H1 (cell line): ENCODE data around the gene PCDHGA1. TPM values are rescaled to one million over a fixed set of nuclear protein-coding genes. Genes with fewer than 3 reads are reported as not detected.

Experiments
- CTCF ChIA-PET: fragments of 300-600 bp; sonication (Branson Sonifier 250); formaldehyde crosslinking; loops from one replicate; lab custom pipeline; 2021; ENCODE audit not compliant: partially characterized antibody; lab: Charles Lee
- POLR2A ChIA-PET: fragments of 300-600 bp; sonication (Branson Sonifier 250); formaldehyde crosslinking; loops from one replicate; lab custom pipeline; 2021; ENCODE audit warnings: inconsistent platforms; ENCODE audit not compliant: partially characterized antibody; lab: Charles Lee
- DNase-seq, 2 experiments: peaks; one replicate each; pipeline versions ENCODE4 v3.0.0 to v3.0.0-alpha.2; 2010 to 2022; ENCODE audit warnings: low spot score in 2 of 2, low read depth in 1 of 2, mixed read lengths in 1 of 2
- FAIRE-seq: peaks from 2 replicates; lab custom pipeline; 2011; peaks lifted over from hg19 to GRCh38; lab: Jason Lieb, UNC
- H2AFZ ChIP-seq: 2 replicates; pipeline ENCODE4 v1.8.1; 2012; ENCODE audit warnings: low read length, inconsistent platforms
- H2AK5ac ChIP-seq: 2 replicates; pipeline ENCODE4 v1.6.1; 2013; ENCODE audit warnings: low read depth, low read length
- H2BK120ac ChIP-seq: replicated peaks from 2 replicates; pipeline ENCODE3; 2013; ENCODE audit warnings: low read depth, low read length, inconsistent platforms
- H2BK12ac ChIP-seq: 2 replicates; pipeline ENCODE4 v1.6.1; 2013; ENCODE audit warnings: low read depth, low read length
- H2BK15ac ChIP-seq: 2 replicates; pipeline ENCODE4 v1.6.1; 2013; ENCODE audit warnings: low read length
- H2BK20ac ChIP-seq: 2 replicates; pipeline ENCODE4 v1.6.1; 2013; ENCODE audit warnings: low read length
- H2BK5ac ChIP-seq: 2 replicates; pipeline ENCODE4 v1.6.1; 2013; ENCODE audit warnings: low read depth, low read length
- H3K14ac ChIP-seq: 2 replicates; pipeline ENCODE4 v1.6.1; 2013; ENCODE audit warnings: inconsistent platforms; ENCODE audit not compliant: insufficient read length
- H3K18ac ChIP-seq: 2 replicates; pipeline ENCODE4 v1.6.1; 2013; ENCODE audit warnings: low read length; ENCODE audit errors: extremely low read depth
- H3K23ac ChIP-seq: 2 replicates; pipeline ENCODE4 v1.6.1; 2013; ENCODE audit warnings: inconsistent platforms; ENCODE audit not compliant: insufficient read length
- H3K23me2 ChIP-seq: 2 replicates; pipeline ENCODE4 v1.6.1; 2013; ENCODE audit warnings: low read depth, low read length
- H3K27ac ChIP-seq: 2 replicates; pipeline ENCODE4 v1.6.1; 2011; ENCODE audit warnings: low read depth, low read length, inconsistent platforms
- H3K27me3 ChIP-seq, 4 experiments: replicated peaks in 1 of 4; 1 replicate in 1 of 4; 2 replicates in 3 of 4; pipeline versions ENCODE4 v1.6.1 to v1.8.1; 2011 to 2013; ENCODE audit warnings: low read length in 3 of 4, mild to moderate bottlenecking in 3 of 4, inconsistent platforms in 2 of 4, mixed read lengths in 2 of 4, moderate library complexity in 1 of 4; ENCODE audit not compliant: control insufficient read depth in 3 of 4, insufficient read depth in 3 of 4; ENCODE audit errors: extremely low read depth in 1 of 4
- H3K36me3 ChIP-seq, 4 experiments: 2 replicates each; pipeline versions ENCODE4 v1.6.1 to v1.8.1; 2011 to 2013; ENCODE audit warnings: mild to moderate bottlenecking in 4 of 4, low read length in 3 of 4, moderate library complexity in 2 of 4, control low read depth in 1 of 4, inconsistent platforms in 1 of 4; ENCODE audit not compliant: insufficient read depth in 4 of 4, control insufficient read depth in 2 of 4
- H3K4ac ChIP-seq: replicated peaks from 2 replicates; pipeline ENCODE3; 2013; ENCODE audit warnings: low read length, low read depth, mixed read lengths, inconsistent platforms; ENCODE audit not compliant: insufficient read length
- H3K4me1 ChIP-seq, 4 experiments: replicated peaks in 1 of 4; 1 replicate in 1 of 4; 2 replicates in 3 of 4; pipeline versions ENCODE4 v1.6.1 to v1.8.1; 2011 to 2013; ENCODE audit warnings: low read length in 3 of 4, inconsistent platforms in 2 of 4, mixed read lengths in 1 of 4; ENCODE audit not compliant: insufficient read depth in 4 of 4, control insufficient read depth in 3 of 4
- H3K4me2 ChIP-seq, 2 experiments: 2 replicates each; pipeline versions ENCODE4 v1.6.1 to v1.8.1; 2011 to 2013; ENCODE audit warnings: low read depth in 2 of 2, low read length in 2 of 2, control low read depth in 1 of 2, inconsistent platforms in 1 of 2, mild to moderate bottlenecking in 1 of 2; ENCODE audit not compliant: insufficient read depth in 1 of 2
- H3K4me3 ChIP-seq, 4 experiments: fragments of 200-600, 300-600 bp in 1 of 4; sonication (generic), shearing (Covaris generic), sonication (Bioruptor Twin) in 1 of 4; 2 replicates each; pipeline versions ENCODE4 v1.5.1 to v1.8.1; 2011 to 2016; ENCODE audit warnings: low read length in 4 of 4, low read depth in 3 of 4, control low read depth in 2 of 4, inconsistent platforms in 2 of 4, mild to moderate bottlenecking in 2 of 4, mixed read lengths in 1 of 4, moderate library complexity in 1 of 4; ENCODE audit not compliant: insufficient read depth in 2 of 4; ENCODE audit errors: extremely low read depth in 1 of 4
- H3K56ac ChIP-seq: replicated peaks from 2 replicates; pipeline ENCODE3; 2013; ENCODE audit warnings: low read depth, mild to moderate bottlenecking, mixed read lengths, low read length, inconsistent platforms; ENCODE audit not compliant: insufficient read length
- H3K79me1 ChIP-seq: 2 replicates; pipeline ENCODE4 v1.6.1; 2013; ENCODE audit warnings: low read depth, low read length, control low read depth
- H3K79me2 ChIP-seq, 2 experiments: 2 replicates each; pipeline versions ENCODE4 v1.6.1 to v1.8.1; 2012 to 2013; ENCODE audit warnings: low read length in 2 of 2, mild to moderate bottlenecking in 2 of 2, inconsistent platforms in 1 of 2; ENCODE audit not compliant: insufficient read depth in 2 of 2, control insufficient read depth in 1 of 2
- H3K9ac ChIP-seq, 4 experiments: replicated peaks in 1 of 4; 1 replicate in 1 of 4; 2 replicates in 3 of 4; pipeline versions ENCODE4 v1.6.1 to v1.8.1; 2011 to 2013; ENCODE audit warnings: low read depth in 3 of 4, low read length in 3 of 4, control low read depth in 2 of 4, mild to moderate bottlenecking in 2 of 4, moderate library complexity in 2 of 4, inconsistent platforms in 1 of 4; ENCODE audit errors: extremely low read depth in 1 of 4
- H3K9me3 ChIP-seq, 2 experiments: 2 replicates each; pipeline versions ENCODE4 v1.6.1 to v1.8.1; 2012 to 2013; ENCODE audit warnings: mild to moderate bottlenecking in 2 of 2, moderate library complexity in 2 of 2, control low read depth in 1 of 2, inconsistent platforms in 1 of 2, low read depth in 1 of 2, low read length in 1 of 2, mixed read lengths in 1 of 2; ENCODE audit not compliant: insufficient read depth in 2 of 2
- H4K20me1 ChIP-seq, 2 experiments: replicated peaks in 1 of 2; 2 replicates each; pipeline versions ENCODE3 to v1.8.1; 2011 to 2013; ENCODE audit warnings: inconsistent platforms in 2 of 2, low read length in 2 of 2, mild to moderate bottlenecking in 1 of 2; ENCODE audit not compliant: insufficient read depth in 2 of 2, control insufficient read depth in 1 of 2
- H4K5ac ChIP-seq: 2 replicates; pipeline ENCODE4 v1.6.1; 2013; ENCODE audit warnings: low read length, low read depth, mixed read lengths, inconsistent platforms; ENCODE audit not compliant: insufficient read length
- H4K8ac ChIP-seq: 2 replicates; pipeline ENCODE4 v1.8.0; 2013; ENCODE audit warnings: mild to moderate bottlenecking, moderate library complexity, low read length, inconsistent platforms; ENCODE audit not compliant: insufficient read depth; ENCODE audit errors: extremely low read depth
- H4K91ac ChIP-seq: replicated peaks from 2 replicates; pipeline ENCODE3; 2013; ENCODE audit warnings: low read length, mixed read lengths, inconsistent platforms; ENCODE audit not compliant: insufficient read length
- BRCA1 ChIP-seq: IDR thresholded peaks from 2 replicates; pipeline ENCODE4 v1.6.1; 2012; ENCODE audit warnings: low read depth, low read length, improper control_type of control experiment
- CBX5 ChIP-seq: fragments of 300-800, 300-1000 bp; sonication (generic); IDR thresholded peaks from 2 replicates; pipeline ENCODE4 v1.7.1; 2016; ENCODE audit warnings: antibody characterized with exemption, low read length, low read depth
- EZH2 ChIP-seq: fragments of 200-600 bp; sonication (generic); IDR thresholded peaks from 2 replicates; pipeline ENCODE4 v1.7.1; 2012; ENCODE audit warnings: low read depth, mild to moderate bottlenecking, moderate library complexity, low read length, inconsistent platforms; ENCODE audit not compliant: severe bottlenecking
- GTF2F1 ChIP-seq: IDR thresholded peaks from 2 replicates; pipeline ENCODE4 v1.6.1; 2012; ENCODE audit warnings: low read depth, low read length, improper control_type of control experiment, borderline replicate concordance
- HDAC6 ChIP-seq: IDR thresholded peaks from one replicate; pipeline ENCODE4 v1.7.1; 2012; ENCODE audit warnings: low read depth, mild to moderate bottlenecking, inconsistent platforms, low read length, moderate library complexity
- NRF1 ChIP-seq: IDR thresholded peaks from 2 replicates; pipeline ENCODE4 v1.6.1; 2011; ENCODE audit warnings: mild to moderate bottlenecking, low read depth, low read length, improper control_type of control experiment
- RXRA ChIP-seq: IDR thresholded peaks from 2 replicates; pipeline ENCODE4 v1.6.1; 2011; ENCODE audit warnings: low read depth, mild to moderate bottlenecking, low read length, moderate library complexity; ENCODE audit not compliant: insufficient read depth
- SIX5 ChIP-seq: IDR thresholded peaks from 2 replicates; pipeline ENCODE4 v1.6.1; 2011; ENCODE audit warnings: mild to moderate bottlenecking, low read depth, low read length
- WGBS, 2 experiments: shearing (Covaris generic) in 1 of 2; methylation state at CpG; one replicate each; pipeline versions ENCODE4 v1.1.6 to v1.1.7; 2013 to 2015; ENCODE audit warnings: low lambda C conversion rate in 2 of 2, mixed read lengths in 2 of 2, inconsistent platforms in 1 of 2, low coverage in 1 of 2, missing lambda C conversion rate in 1 of 2; ENCODE audit not compliant: insufficient replicate concordance in 2 of 2, insufficient coverage in 1 of 2, insufficient read length in 1 of 2; ENCODE audit errors: extremely low coverage in 1 of 2, missing lambda C conversion rate in 1 of 2; 5-methylcytosine and 5-hydroxymethylcytosine counted together
- polyA plus RNA-seq, 7 experiments: library from polyadenylated mRNA; depleted of rRNA in 3 of 7; stranded (reverse) in 5 of 7; unstranded in 2 of 7; fragments of >200 nt in 5 of 7; fragments of 200-250 nt in 2 of 7; gene quantifications; 1 replicate in 5 of 7; 2 replicates in 1 of 7; 4 replicates in 1 of 7; pipeline versions ENCODE4 v1.2.1 to v1.2.3, GENCODE V29; 2011 to 2013; ENCODE audit warnings: missing spikeins in 2 of 7, mixed read lengths in 2 of 7
- total RNA-seq: library from RNA; stranded (reverse); fragmentation: NEBNext Ultra II Directional; extraction: Animal tissue kit (Norgen Biotek cat#: 25700); gene quantifications from 2 replicates; pipeline ENCODE4 v1.2.1, GENCODE V29; 2021
- TF ChIP-seq, protein P1 (sequence below), 3 experiments: IDR thresholded peaks; 1 replicate in 2 of 3; 2 replicates in 1 of 3; pipeline versions ENCODE4 v1.5.1 to v1.6.1; 2011; ENCODE audit warnings: low read length in 3 of 3, mild to moderate bottlenecking in 3 of 3, inconsistent platforms in 2 of 3, low read depth in 1 of 3, moderate library complexity in 1 of 3; ENCODE audit not compliant: insufficient read depth in 1 of 3; ENCODE audit errors: control extremely low read depth in 1 of 3

Gene PCDHGA1
- total and polyA plus RNA-seq, 2 of the 8 experiments (the other 6 are each of a cell fraction or from before 2014, with no cell fraction given): 0.57 to 0.89 TPM

DNA sequence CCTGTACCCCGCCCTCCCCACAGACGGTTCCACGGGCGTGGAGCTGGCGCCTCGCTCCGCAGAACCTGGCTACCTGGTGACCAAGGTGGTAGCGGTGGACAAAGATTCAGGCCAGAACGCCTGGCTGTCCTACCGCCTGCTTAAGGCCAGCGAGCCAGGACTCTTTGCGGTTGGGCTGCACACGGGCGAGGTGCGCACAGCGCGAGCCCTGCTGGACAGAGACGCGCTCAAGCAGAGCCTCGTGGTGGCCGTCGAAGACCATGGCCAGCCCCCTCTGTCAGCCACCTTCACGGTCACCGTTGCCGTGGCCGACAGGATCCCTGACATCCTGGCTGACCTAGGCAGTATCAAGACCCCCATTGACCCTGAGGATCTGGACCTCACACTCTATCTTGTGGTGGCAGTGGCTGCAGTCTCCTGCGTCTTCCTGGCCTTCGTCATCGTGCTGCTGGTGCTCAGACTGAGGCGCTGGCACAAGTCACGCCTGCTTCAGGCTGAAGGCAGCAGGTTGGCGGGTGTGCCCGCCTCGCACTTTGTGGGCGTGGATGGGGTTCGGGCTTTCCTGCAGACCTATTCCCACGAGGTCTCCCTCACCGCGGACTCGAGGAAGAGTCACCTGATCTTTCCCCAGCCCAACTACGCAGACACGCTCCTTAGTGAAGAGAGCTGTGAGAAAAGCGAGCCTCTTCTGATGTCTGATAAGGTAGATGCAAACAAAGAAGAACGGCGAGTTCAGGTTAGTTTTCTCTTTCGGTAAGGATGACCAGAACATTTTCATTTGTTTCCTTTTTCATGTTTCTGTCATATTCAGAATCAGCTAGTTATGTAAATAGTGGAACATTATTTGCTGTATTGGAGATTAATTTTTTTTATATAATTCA is 35.9 kb downstream of the PCDHGA1 start:
- H3K23me2 ChIP-seq: no peaks in the 10 kb centered on the region
- H3K79me1 ChIP-seq: no peaks in the 10 kb centered on the region
- H3K27me3 ChIP-seq: no peaks in the 10 kb centered on the region
- ChIA-PET POLR2A (no interaction called here), CTCF (interaction anchor here (1.0 to 1.6 kb wide), 5 partner anchors 16 to 179 kb away, joined by 3 to 5 read pairs (median 4); partner anchors contain the start of genes PCDHB9, PCDHGB1 and PCDHGB6)
- no peak overlapping the region for H3K18ac ChIP-seq
- no peak for DNase-seq
- H3K9me3 ChIP-seq: peaks cover 43 to 50% of the 10 kb centered on the region in 2 experiments
- H3K36me3 ChIP-seq: peaks cover 0 to 8% (median 1%) of the 10 kb centered on the region in 4 experiments; a peak in 3 of 8 replicates
- H3K4me3 ChIP-seq: no peak overlapping the region
- H2AFZ ChIP-seq: no peak overlapping the region
- no peak overlapping the region for H3K56ac ChIP-seq
- FAIRE-seq: no peak
- H2BK15ac ChIP-seq: no peak overlapping the region
- H4K5ac ChIP-seq: no peak overlapping the region
- H4K20me1 ChIP-seq: no peaks in the 10 kb centered on the region
- H3K4ac ChIP-seq: no peak overlapping the region
- H3K27ac ChIP-seq: no peak overlapping the region
- no peak overlapping the region for H3K4me2 ChIP-seq
- H3K9ac ChIP-seq: no peak overlapping the region
- no peak overlapping the region for H3K23ac ChIP-seq
- no peak overlapping the region for H2BK120ac ChIP-seq
- no peak overlapping the region for H2AK5ac ChIP-seq
- no peak overlapping the region for H4K91ac ChIP-seq
- H2BK20ac ChIP-seq: no peak overlapping the region
- no peak overlapping the region for H2BK5ac ChIP-seq
- H4K8ac ChIP-seq: no peak overlapping the region
- H2BK12ac ChIP-seq: no peak overlapping the region
- H3K14ac ChIP-seq: no peak overlapping the region
- H3K79me2 ChIP-seq: no peaks in the 10 kb centered on the region
- H3K4me1 ChIP-seq: peaks cover 0 to 3% (median 0%) of the 10 kb centered on the region in 4 experiments; a peak in 1 of 7 replicates
- 97% methylated on average over 39 of the region's 46 CpGs; no CpG with 5 or more reads in 1 of the 2 experiments for WGBS, 2 experiments
- TF ChIP-seq CBX5 (no peak), BRCA1 (no peak), RXRA (no peak), EZH2 (no peak), SIX5 (no peak), NRF1 (no peak), HDAC6 (no peak), GTF2F1 (no peak)
- TF ChIP-seq, protein P1, sequence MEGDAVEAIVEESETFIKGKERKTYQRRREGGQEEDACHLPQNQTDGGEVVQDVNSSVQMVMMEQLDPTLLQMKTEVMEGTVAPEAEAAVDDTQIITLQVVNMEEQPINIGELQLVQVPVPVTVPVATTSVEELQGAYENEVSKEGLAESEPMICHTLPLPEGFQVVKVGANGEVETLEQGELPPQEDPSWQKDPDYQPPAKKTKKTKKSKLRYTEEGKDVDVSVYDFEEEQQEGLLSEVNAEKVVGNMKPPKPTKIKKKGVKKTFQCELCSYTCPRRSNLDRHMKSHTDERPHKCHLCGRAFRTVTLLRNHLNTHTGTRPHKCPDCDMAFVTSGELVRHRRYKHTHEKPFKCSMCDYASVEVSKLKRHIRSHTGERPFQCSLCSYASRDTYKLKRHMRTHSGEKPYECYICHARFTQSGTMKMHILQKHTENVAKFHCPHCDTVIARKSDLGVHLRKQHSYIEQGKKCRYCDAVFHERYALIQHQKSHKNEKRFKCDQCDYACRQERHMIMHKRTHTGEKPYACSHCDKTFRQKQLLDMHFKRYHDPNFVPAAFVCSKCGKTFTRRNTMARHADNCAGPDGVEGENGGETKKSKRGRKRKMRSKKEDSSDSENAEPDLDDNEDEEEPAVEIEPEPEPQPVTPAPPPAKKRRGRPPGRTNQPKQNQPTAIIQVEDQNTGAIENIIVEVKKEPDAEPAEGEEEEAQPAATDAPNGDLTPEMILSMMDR (IDR thresholded peaks at IDR 0.05; ENCODE audit: control extremely low read depth in 1 of 3, insufficient read depth in 1 of 3, low read depth in 1 of 3, low read length in 3 of 3): no peak
